HG03520 (cell line): ENCODE data around the gene DTD1.
"Not testable (repeated sequence)": the region's sequence is repeated elsewhere in the genome, so short reads cannot be mapped to it uniquely, and the experiment has no call there.

Source experiments
- ATAC-seq: cut with Tn5 transposase; IDR thresholded peaks from one replicate; pipeline ENCODE4 v1.9.1; 2021; ENCODE audit warnings: mild to moderate bottlenecking, moderate library complexity; ENCODE audit not compliant: unreplicated experiment

DTD1 gene

DNA sequence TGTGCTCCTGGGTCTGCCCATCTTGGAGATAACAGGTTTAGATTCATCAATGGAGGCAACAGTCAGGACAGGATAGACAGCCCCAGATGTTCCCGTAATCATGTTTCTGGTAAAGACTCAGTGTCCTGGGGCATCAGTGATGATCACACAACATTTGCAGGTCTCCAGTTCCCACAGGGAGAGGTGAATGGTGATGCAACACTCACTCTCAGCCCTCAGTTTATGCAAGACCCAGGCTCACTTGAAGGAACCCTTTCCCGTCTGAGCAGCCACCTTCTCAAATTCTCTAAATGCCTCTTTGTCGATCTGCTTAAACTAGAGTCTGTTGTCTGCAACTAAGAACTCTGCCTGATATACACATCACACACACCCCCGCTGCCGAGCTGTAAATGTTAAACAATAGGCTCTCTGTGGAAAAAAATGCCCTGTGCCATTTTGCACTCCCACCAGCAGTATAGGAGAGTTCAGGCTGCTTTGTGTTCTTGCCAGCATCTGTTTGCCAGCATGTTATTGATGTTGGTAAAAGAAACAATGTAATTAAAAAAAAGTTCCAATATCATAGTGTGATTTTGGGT is 195.6 kb downstream of the DTD1 start:
- ATAC-seq, result no peak

DNA sequence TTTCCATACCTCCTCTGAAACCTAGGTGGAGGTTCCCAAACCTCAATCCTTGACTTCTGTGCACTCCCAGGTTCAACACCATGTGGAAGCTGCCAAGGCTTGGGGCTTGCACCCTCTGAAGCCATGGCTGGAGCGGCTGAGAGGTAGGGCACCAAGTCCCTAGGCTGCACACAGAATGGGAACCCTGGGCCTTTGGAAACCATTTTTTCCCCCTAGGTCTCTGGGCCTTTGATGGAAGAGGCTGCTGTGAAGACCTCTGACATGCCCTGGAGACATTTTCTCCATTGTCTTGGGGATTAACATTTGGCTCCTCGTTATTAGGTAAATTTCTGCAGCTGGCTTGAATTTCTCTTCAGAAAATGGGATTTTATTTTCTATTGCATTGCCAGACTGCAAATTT is 199.2 kb downstream of the DTD1 start:
- not testable (repeated sequence) for ATAC-seq

DNA sequence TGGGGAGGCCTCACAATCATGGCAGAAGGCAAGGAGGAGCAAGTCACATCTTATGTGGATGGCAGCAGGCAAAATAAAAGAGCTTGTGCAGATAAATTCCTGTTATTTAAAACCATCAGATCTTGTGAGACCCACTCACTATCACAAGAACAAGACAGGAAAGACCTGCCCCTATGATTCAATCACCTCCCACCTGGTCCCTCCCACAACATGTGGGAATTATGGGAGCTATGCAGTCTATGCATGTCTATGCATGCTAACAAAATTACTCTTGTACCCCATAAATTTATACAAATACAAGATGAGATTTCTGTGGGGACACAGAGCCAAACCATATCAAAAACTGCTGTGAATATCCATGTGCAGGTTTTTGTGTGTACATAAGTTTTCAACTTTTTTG is 200.2 kb downstream of the DTD1 start:
- ATAC-seq, result no peak

DNA sequence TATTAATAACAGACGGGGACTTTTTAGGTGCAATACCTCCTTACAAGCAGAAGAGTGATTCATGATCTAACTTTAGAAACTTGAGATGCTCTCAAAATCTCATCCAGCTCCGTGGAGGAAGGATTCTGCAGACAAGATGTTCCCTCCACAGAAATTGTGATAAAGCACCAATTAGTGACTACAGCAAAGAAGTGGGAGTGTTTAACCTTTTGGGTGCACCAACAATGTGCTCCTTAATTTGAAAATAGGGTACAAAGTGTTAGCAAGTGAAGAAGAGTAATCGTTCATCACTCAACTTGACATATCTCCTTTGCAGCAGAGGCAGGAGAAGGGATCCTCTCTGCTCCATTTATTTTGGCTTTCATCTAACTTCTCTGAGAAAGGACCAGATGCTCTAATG is 202.9 kb downstream of the DTD1 start:
- ATAC-seq, result no peak

- ATAC-seq, result peak; percentile 98
Observed at GRCh38 chr20:18793625-18794427, 206.0 kb downstream of the DTD1 start.

- ATAC-seq, result no peak
Observed at GRCh38 chr20:18794428-18794787, 206.6 kb downstream of the DTD1 start.

DNA sequence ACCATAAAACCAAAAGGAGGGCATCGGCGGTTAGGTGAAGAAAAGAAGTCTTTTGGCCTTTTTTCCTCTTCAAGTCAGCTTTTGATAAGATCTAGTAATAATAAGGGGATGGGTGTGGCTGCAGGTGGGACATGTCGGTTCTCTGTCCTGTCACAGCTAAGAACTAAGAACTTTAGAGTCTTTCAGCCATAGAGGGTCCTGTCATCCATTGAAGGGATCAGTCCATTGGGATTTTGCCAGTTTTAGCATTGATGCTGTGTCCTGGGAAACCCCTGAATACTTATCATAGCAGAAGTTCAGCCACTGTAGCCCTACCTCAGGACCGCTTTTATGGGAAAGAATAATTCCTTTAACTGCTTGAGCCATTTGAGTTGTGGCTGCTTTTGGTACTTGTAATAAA is 207.5 kb downstream of the DTD1 start:
- ATAC-seq, result no peak

- no peak for ATAC-seq
Observed at GRCh38 chr20:18796282-18796833, 208.5 kb downstream of the DTD1 start.

GRCh38 chr20:18801516-18801915 is 213.7 kb downstream of the DTD1 start:
- no peak for ATAC-seq

- peak; percentile 80 for ATAC-seq
Observed at GRCh38 chr20:18802012-18802634, 214.3 kb downstream of the DTD1 start.

DNA sequence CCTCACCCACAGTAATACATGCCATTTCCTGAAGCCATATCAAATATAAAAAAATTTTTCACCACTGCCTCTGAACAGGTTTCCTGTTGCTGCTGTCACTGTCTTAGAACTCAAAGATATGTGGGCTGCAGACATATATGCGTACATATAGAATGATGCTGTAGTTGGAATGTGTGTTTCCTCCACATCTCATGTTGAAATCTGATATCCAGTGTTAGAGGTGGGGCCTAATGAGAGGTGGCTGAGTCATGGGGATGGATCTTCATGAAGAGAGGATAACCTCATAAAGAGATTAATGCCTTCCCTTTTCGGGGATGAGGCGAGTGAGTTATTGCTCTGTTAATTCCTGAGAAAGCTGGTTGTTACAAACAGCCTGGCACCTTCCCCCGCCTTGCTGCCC is 218.0 kb downstream of the DTD1 start:
- no peak for ATAC-seq

- no peak for ATAC-seq
Observed at GRCh38 chr20:18808712-18809111, 220.9 kb downstream of the DTD1 start.

DNA sequence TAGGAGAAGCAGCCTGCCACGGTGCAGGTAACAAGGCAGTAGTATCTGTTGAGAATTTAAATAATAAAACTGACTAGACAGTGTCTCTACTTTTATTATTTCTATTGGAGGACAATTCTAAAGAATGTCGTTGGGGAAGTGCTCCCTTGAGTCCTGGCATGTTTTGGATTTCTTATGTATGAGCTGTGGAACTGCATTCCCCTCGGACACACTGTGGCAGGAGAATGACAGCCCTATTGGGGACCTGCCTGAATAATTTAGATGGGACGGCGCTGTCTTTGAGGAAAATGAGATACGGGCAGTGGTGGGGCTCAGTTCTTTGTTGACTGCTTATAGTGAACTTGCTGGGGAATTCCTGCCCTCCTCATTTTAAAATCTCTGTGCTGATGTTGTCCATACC is 223.3 kb downstream of the DTD1 start:
- no peak for ATAC-seq

DNA sequence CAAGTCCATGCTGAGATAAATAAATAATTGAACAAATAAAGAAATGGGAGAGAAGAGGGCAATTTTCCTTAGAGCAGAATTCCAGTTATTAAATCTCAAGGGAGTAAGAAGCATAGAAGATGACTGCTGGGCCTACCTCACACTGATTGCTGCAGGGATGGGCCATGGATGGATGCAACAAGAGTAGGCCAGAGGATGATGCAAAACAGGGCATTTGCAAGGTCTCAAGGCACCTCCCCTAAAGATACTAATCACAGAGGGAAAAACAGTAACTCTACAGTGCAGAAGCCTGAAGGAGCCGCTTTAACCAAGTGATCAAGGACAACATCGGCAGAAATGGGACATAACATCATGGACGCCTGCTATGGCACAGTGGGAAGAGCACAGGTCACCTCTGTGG is 224.1 kb downstream of the DTD1 start:
- no peak for ATAC-seq

GRCh38 chr20:18813483-18813882 is 225.6 kb downstream of the DTD1 start, which contains the start of gene SCP2D1:
Gene SCP2D1, plus strand, starts transcription at chr20:18813783. Its CDS starts 33 bp downstream, at chr20:18813816.
- ATAC-seq, result no peak

DNA sequence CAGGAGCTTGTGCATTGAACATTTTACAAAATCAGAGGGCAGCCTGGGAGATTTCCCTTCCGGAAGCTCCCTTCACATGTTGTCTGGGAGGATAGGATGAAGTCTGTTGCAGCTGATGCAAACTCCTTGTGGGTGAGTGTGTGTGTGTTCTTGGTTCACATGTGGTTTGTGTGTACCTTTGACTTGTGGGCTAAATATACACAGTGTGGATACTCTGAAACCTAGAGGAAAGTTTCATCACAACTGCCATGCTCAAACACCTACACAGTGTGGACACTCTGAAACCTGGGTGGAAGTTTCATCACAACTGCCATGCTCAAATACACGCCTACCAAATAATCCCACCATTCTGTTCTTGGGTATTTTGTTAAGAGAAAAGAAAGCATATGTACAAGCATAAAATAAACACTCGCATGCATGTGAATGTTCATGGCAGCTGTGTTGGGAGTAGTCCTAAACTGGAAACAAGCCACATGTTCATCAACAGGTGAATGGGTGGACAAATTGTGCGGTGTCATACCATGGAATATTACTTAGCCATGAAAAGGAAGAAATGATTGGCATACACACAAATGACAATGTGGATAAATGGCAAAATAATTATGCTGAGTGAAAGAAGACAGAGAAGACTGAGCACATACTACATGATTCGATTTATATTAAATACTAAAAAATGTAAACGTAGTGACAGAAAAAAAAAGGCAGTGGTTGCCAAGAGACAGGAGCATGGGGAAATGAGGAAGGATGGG is 227.5 kb downstream of the DTD1 start:
- no peak for ATAC-seq
